HEK293 (cell line): ENCODE data around the gene FSHR.

Experiments used
- CTCF ChIA-PET: fragments of 350-600 bp; formaldehyde crosslinking; extraction: SDS; loops from one replicate; lab custom pipeline; 2021; ENCODE audit warnings: antibody characterized with exemption; lab: Yijun Ruan, JAX
- POLR2A ChIA-PET: fragments of 300-600 bp; formaldehyde crosslinking; extraction: SDS; loops from one replicate; lab custom pipeline; 2020; ENCODE audit warnings: antibody characterized with exemption, inconsistent platforms; lab: Yijun Ruan, JAX
- H3K27ac ChIP-seq: fragments of 200-500 bp; sonication (Bioruptor generic); 2 replicates; pipeline ENCODE4 v1.5.1; 2014; ENCODE audit warnings: low read depth, low read length, control low read depth, inconsistent platforms; ENCODE audit errors: extremely low read depth
- H3K36me3 ChIP-seq, 2 experiments: fragments of 200-500 bp in 1 of 2; sonication (Bioruptor generic) in 1 of 2; 1 replicate in 1 of 2; 2 replicates in 1 of 2; pipeline ENCODE4 v1.5.1; 2014 to 2017; ENCODE audit warnings: inconsistent platforms in 2 of 2, low read length in 2 of 2; ENCODE audit not compliant: control insufficient read depth in 2 of 2, insufficient read depth in 1 of 2
- H3K4me1 ChIP-seq: fragments of 200-500 bp; sonication (Bioruptor generic); 2 replicates; pipeline ENCODE4 v1.5.1; 2014; ENCODE audit warnings: mild to moderate bottlenecking, low read length, inconsistent platforms; ENCODE audit not compliant: control insufficient read depth, insufficient read depth
- H3K4me3 ChIP-seq: 2 replicates; pipeline ENCODE4 v1.5.1; 2011; ENCODE audit warnings: low read depth, mild to moderate bottlenecking, control low read depth, low read length, moderate library complexity
- H3K9me3 ChIP-seq: fragments of 200-500 bp; sonication (Bioruptor generic); 2 replicates; pipeline ENCODE4 v1.5.1; 2014; ENCODE audit warnings: low read depth, low read length, inconsistent platforms; ENCODE audit not compliant: control insufficient read depth, insufficient read depth
- BCL11A ChIP-seq: fragments of 450-650 bp; formaldehyde crosslinking; IDR thresholded peaks from 2 replicates; pipeline ENCODE4 v1.5.1; 2016; ENCODE audit warnings: low read depth, missing biosample characterization, missing genetic modification characterization
- EGR2 ChIP-seq: fragments of 450-650 bp; formaldehyde crosslinking; IDR thresholded peaks from 2 replicates; pipeline ENCODE4 v1.5.1; 2016; ENCODE audit warnings: low read depth, missing biosample characterization, missing genetic modification characterization
- ELK4 ChIP-seq: IDR thresholded peaks from 2 replicates; pipeline ENCODE4 v1.6.1; 2011; ENCODE audit warnings: mild to moderate bottlenecking, low read depth, low read length, borderline replicate concordance
- IKZF3 ChIP-seq: fragments of 450-650 bp; IDR thresholded peaks from 2 replicates; pipeline ENCODE4 v1.5.0; 2018; ENCODE audit warnings: missing biosample characterization, mild to moderate bottlenecking, missing genetic modification characterization, moderate library complexity
- ZBTB11 ChIP-seq: fragments of 450-650 bp; formaldehyde crosslinking; conservative IDR thresholded peaks from 2 replicates; pipeline ENCODE4 v1.5.1; 2016; ENCODE audit warnings: low read depth, missing biosample characterization, missing genetic modification characterization
- ZBTB44 ChIP-seq: fragments of 450-650 bp; IDR thresholded peaks from 2 replicates; pipeline ENCODE4 v1.5.1; 2018; ENCODE audit warnings: missing biosample characterization, mild to moderate bottlenecking, missing genetic modification characterization
- ZBTB8A ChIP-seq: fragments of 450-650 bp; formaldehyde crosslinking; IDR thresholded peaks from 2 replicates; pipeline ENCODE4 v1.5.1; 2016; ENCODE audit warnings: missing biosample characterization, missing genetic modification characterization
- ZEB2 ChIP-seq: fragments of 450-650 bp; formaldehyde crosslinking; IDR thresholded peaks from 2 replicates; pipeline ENCODE4 v1.5.1; 2016; ENCODE audit warnings: missing biosample characterization, missing genetic modification characterization
- ZFP41 ChIP-seq: fragments of 450-650 bp; formaldehyde crosslinking; IDR thresholded peaks from 2 replicates; pipeline ENCODE4 v1.5.1; 2016; ENCODE audit warnings: missing biosample characterization, missing genetic modification characterization, borderline replicate concordance
- ZNF18 ChIP-seq: fragments of 450-650 bp; formaldehyde crosslinking; IDR thresholded peaks from 2 replicates; pipeline ENCODE4 v1.5.1; 2016; ENCODE audit warnings: missing biosample characterization, missing genetic modification characterization
- ZNF473 ChIP-seq: fragments of 450-650 bp; formaldehyde crosslinking; IDR thresholded peaks from 2 replicates; pipeline ENCODE4 v1.5.1; 2017; ENCODE audit warnings: missing biosample characterization, missing genetic modification characterization
- ZNF560 ChIP-seq: fragments of 450-650 bp; formaldehyde crosslinking; IDR thresholded peaks from 2 replicates; pipeline ENCODE4 v1.5.1; 2017; ENCODE audit warnings: missing biosample characterization, missing genetic modification characterization, borderline replicate concordance
- ZNF585B ChIP-seq: fragments of 450-650 bp; formaldehyde crosslinking; IDR thresholded peaks from 2 replicates; pipeline ENCODE4 v1.5.1; 2016; ENCODE audit warnings: missing biosample characterization, missing genetic modification characterization
- ZNF610 ChIP-seq: fragments of 450-650 bp; formaldehyde crosslinking; IDR thresholded peaks from 2 replicates; pipeline ENCODE4 v1.5.1; 2016; ENCODE audit warnings: missing biosample characterization, missing genetic modification characterization, borderline replicate concordance
- ZNF658 ChIP-seq: fragments of 450-650 bp; formaldehyde crosslinking; IDR thresholded peaks from 2 replicates; pipeline ENCODE4; 2016; ENCODE audit warnings: missing biosample characterization, missing genetic modification characterization
- ZSCAN16 ChIP-seq: fragments of 450-650 bp; formaldehyde crosslinking; IDR thresholded peaks from 2 replicates; pipeline ENCODE4 v1.5.1; 2016; ENCODE audit warnings: missing biosample characterization, missing genetic modification characterization

FSHR gene

GRCh38 chr2:48954935-48955334 is 199.4 kb downstream of the FSHR start:
- H3K9me3 ChIP-seq: no peaks in the 10 kb centered on the region
- CTCF ChIA-PET: interaction anchor here (0.6 kb wide), 1 partner anchor 503 kb away, joined by 3 read pairs; no protein-coding TSS in a partner anchor

GRCh38 chr2:48954311-48954710 is 200.0 kb downstream of the FSHR start:
- no peak overlapping the region for H3K4me3 ChIP-seq
- TF ChIP-seq ZNF585B (tag by site-specific recombination) (no peak), ZSCAN16 (tag by site-specific recombination) (no peak), ZNF473 (tag by site-specific recombination) (no peak), ZBTB8A (tag by site-specific recombination) (no peak), ZEB2 (no peak), ZBTB44 (tag by site-specific recombination) (no peak), ZNF610 (tag by site-specific recombination) (no peak)
- ChIA-PET POLR2A (no interaction called here), CTCF (interaction anchor here (0.6 to 1.2 kb wide), 2 partner anchors 10 to 503 kb away, joined by 3 read pairs; no protein-coding TSS in a partner anchor)
- no peak overlapping the region for H3K27ac ChIP-seq
- H3K36me3 ChIP-seq: no peaks in the 10 kb centered on the region
- no peaks in the 10 kb centered on the region for H3K4me1 ChIP-seq
- no peaks in the 10 kb centered on the region for H3K9me3 ChIP-seq

More at GRCh38 chr2:48954935-48955334, 199.4 kb downstream of the FSHR start:
- H3K36me3 ChIP-seq: no peaks in the 10 kb centered on the region
- no peaks in the 10 kb centered on the region for H3K4me1 ChIP-seq
- no peak for TF ChIP-seq ZNF658 (tag by site-specific recombination)
- no peak for TF ChIP-seq ELK4
- no peak for TF ChIP-seq ZNF18 (tag by site-specific recombination)
- TF ChIP-seq EGR2 (tag by site-specific recombination): no peak
- no peak for TF ChIP-seq ZFP41 (tag by site-specific recombination)
- no peak for TF ChIP-seq ZBTB11 (tag by site-specific recombination)
- TF ChIP-seq BCL11A (tag by site-specific recombination): no peak
- TF ChIP-seq ZNF560 (tag by site-specific recombination): no peak
- TF ChIP-seq IKZF3 (tag by site-specific recombination): no peak
- POLR2A ChIA-PET: no interaction called here
- no peak overlapping the region for H3K27ac ChIP-seq
- no peak overlapping the region for H3K4me3 ChIP-seq
